ENCODE data around the gene ENTPD2. TPM values are rescaled to one million over a fixed set of nuclear protein-coding genes. Genes with fewer than 3 reads are reported as not detected.
A peak's percentile ranks its signal among the peaks of the same experiment; 100 is the strongest.

ENTPD2 gene
- total RNA-seq, 4 donors from 2014 or later = 7.0 to 21.0 (median 18.1) TPM

- H3K36me3 ChIP-seq = peaks cover 0 to 9% (median 0%) of the 10 kb centered on the region in 3 donors
- no peak for DNase-seq (ENCODE audit: low spot score in 2 of 2)
- WGBS, 2 donors = 75 to 84% methylated on average over 9 to 10 of the region's 10 CpGs
- H3K4me3 ChIP-seq = peak overlapping the region in 1 of 4 donors; percentile 39
- no peaks in the 10 kb centered on the region for H3K27me3 ChIP-seq
- H3K9me3 ChIP-seq = no peaks in the 10 kb centered on the region
- TF ChIP-seq POLR2A (IDR thresholded peaks at IDR 0.05) = no peak
- TF ChIP-seq, protein P1, sequence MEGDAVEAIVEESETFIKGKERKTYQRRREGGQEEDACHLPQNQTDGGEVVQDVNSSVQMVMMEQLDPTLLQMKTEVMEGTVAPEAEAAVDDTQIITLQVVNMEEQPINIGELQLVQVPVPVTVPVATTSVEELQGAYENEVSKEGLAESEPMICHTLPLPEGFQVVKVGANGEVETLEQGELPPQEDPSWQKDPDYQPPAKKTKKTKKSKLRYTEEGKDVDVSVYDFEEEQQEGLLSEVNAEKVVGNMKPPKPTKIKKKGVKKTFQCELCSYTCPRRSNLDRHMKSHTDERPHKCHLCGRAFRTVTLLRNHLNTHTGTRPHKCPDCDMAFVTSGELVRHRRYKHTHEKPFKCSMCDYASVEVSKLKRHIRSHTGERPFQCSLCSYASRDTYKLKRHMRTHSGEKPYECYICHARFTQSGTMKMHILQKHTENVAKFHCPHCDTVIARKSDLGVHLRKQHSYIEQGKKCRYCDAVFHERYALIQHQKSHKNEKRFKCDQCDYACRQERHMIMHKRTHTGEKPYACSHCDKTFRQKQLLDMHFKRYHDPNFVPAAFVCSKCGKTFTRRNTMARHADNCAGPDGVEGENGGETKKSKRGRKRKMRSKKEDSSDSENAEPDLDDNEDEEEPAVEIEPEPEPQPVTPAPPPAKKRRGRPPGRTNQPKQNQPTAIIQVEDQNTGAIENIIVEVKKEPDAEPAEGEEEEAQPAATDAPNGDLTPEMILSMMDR (IDR thresholded peaks at IDR 0.05) = no peak
- TF ChIP-seq EP300 (IDR thresholded peaks at IDR 0.05) = peak in 1 of 2 donors; percentile 24
- peaks cover 0 to 47% (median 35%) of the 10 kb centered on the region in 4 donors for H3K4me1 ChIP-seq
- H3K27ac ChIP-seq = peak overlapping the region in 1 of 4 donors; percentile 66
These were observed 21.0 kb downstream of the ENTPD2 start for GRCh38 chr9:137032858-137033257.

DNA sequence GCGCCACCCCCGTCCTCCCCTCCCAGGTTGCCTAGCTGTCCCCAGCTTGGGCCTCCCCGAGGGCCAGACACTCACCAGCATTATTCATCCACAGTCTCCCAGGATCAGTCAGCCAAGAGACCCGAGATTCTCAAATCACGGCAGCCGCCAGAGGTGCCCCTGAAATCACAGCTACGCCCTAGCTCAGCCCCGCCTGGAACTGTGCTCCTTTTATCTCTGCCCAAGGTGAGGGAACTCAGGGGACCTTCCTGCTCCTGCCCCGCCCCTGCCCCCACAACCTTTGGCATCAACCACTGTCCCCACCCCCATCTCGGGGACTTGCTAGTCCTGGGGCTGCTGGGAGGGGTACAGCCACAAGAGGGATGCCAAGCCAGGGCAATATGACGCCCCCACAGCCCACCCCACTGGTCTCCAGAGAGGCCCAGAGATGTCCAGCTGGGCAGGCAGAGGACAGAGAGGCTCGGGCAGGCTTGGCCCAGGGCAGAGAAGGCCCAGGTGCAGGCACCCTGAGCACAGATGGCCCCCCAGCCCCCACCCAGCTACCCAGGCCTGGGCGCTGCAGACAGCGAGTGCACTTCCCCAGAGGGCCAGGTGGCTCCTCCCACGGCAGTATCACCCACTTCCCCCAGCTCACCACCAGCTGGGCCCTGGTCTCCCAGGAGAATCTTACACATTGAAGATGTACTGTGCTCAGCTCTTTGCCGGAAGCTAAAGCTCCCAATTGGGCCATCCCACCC, 21.8 kb downstream of the ENTPD2 start, which contains the start of gene FUT7:
Gene FUT7, minus strand, starts transcription at position 185 of the 737 bp plus-strand sequence. Its CDS starts 97 bp downstream, at position 88.
- Histone ChIP-seq H3K27ac (peak within 1 kb of the TSS in 2 of 4 donors; percentile 5 to 66), H3K36me3 (peaks cover 0 to 1% (median 0%) of the 10 kb centered on the region in 3 donors), H3K27me3 (no peaks in the 10 kb centered on the region), H3K9me3 (no peaks in the 10 kb centered on the region), H3K4me3 (peak within 1 kb of the TSS in 1 of 4 donors; percentile 4), H3K4me1 (peaks cover 0 to 52% (median 41%) of the 10 kb centered on the region in 4 donors)
- TF ChIP-seq, protein P1 (IDR thresholded peaks at IDR 0.05) = no peak
- no peak for TF ChIP-seq POLR2A (IDR thresholded peaks at IDR 0.05)
- TF ChIP-seq EP300 (IDR thresholded peaks at IDR 0.05) = no peak
- 52 to 63% methylated on average over 10 to 16 of the region's 16 CpGs for WGBS, 2 donors
- DNase-seq (ENCODE audit: low spot score in 2 of 2) = no peak

- Histone ChIP-seq H3K4me1 (peaks cover 0 to 64% (median 53%) of the 10 kb centered on the region in 4 donors), H3K9me3 (no peaks in the 10 kb centered on the region), H3K36me3 (no peaks in the 10 kb centered on the region), H3K4me3 (no peak overlapping the region), H3K27ac (peak overlapping the region in 1 of 4 donors; percentile 87), H3K27me3 (no peaks in the 10 kb centered on the region)
- no peak for DNase-seq (ENCODE audit: low spot score in 2 of 2)
- 87 to 89% methylated on average over 40 to 60 of the region's 65 CpGs for WGBS, 2 donors
- TF ChIP-seq, protein P1 (IDR thresholded peaks at IDR 0.05) = no peak
- TF ChIP-seq POLR2A (IDR thresholded peaks at IDR 0.05) (no peak), EP300 (IDR thresholded peaks at IDR 0.05) (no peak)
These were observed 23.0 kb downstream of the ENTPD2 start for GRCh38 chr9:137030538-137031527.

- no peaks in the 10 kb centered on the region for H3K27me3 ChIP-seq
These were observed 23.9 kb downstream of the ENTPD2 start for GRCh38 chr9:137030006-137030405.

More at GRCh38 chr9:137030006-137030405, 23.9 kb downstream of the ENTPD2 start:
- Histone ChIP-seq H3K4me3 (no peak overlapping the region), H3K36me3 (no peaks in the 10 kb centered on the region), H3K27ac (peak overlapping the region in 2 of 4 donors; percentile 87 to 93), H3K9me3 (no peaks in the 10 kb centered on the region), H3K4me1 (peaks cover 0 to 64% (median 54%) of the 10 kb centered on the region in 4 donors)
- TF ChIP-seq EP300 (IDR thresholded peaks at IDR 0.05) = no peak
- TF ChIP-seq POLR2A (IDR thresholded peaks at IDR 0.05) = no peak
- TF ChIP-seq, protein P1 (IDR thresholded peaks at IDR 0.05) = no peak
- DNase-seq (ENCODE audit: low spot score in 2 of 2) = no peak
- WGBS, 2 donors = 57 to 76% methylated on average over 8 to 12 of the region's 15 CpGs

All from tibial nerve (tissue), 4 donors.